Tibial nerve (tissue), 4 donors: ENCODE results near the gene DNAJC22.

Experiments used
- CTCF ChIP-seq, 5 experiments: fragments of 200-600 bp in 3 of 5; fragments of 450-650 bp in 2 of 5; sonication (generic) in 3 of 5; IDR thresholded peaks; one replicate each; pipeline ENCODE4 v1.5.1; 2016 to 2019; ENCODE audit warnings: antibody characterized with exemption in 5 of 5, mild to moderate bottlenecking in 3 of 5, moderate library complexity in 2 of 5
- EP300 ChIP-seq, 2 donors: sonication (generic); formaldehyde crosslinking; IDR thresholded peaks; one replicate each; pipeline ENCODE4 v1.6.1; 2017; ENCODE audit warnings: antibody characterized with exemption in 2 of 2, mild to moderate bottlenecking in 1 of 2
- POLR2A ChIP-seq, 2 donors: fragments of 450-650 bp; IDR thresholded peaks; one replicate each; pipeline ENCODE4 v1.6.1; 2017; ENCODE audit warnings: antibody characterized with exemption in 2 of 2, mild to moderate bottlenecking in 2 of 2, moderate library complexity in 2 of 2

DNA sequence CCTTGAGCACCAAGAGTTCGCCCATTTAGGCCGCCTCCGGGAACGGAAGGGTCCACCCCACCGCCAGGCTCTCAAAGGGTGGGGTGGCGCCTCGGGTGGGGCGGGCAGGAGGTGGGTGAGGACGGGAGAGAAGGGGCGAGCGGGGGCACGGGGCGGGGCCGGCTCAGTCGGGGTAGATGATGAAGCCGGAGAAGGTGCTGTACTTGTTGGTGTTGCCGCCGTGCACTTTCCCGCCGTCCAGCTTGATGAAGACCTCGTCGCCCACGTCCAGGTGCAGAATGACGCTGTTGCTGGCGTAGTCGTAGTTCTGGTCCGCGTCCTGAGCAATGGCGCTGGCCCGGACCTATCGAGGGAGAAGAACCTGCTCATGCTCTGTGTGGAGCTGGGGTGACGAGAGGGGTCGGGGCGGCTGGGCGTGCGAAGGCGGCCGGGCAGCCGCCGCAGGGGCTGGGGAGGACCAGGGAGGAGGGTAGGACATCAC lies 13.8 kb upstream of the DNAJC22 start:
- TF ChIP-seq POLR2A (IDR thresholded peaks at IDR 0.05) (no peak), CTCF (IDR thresholded peaks at IDR 0.05) (no peak), EP300 (IDR thresholded peaks at IDR 0.05) (no peak)
